HCT116 (cell line): Measurements from ENCODE around the gene CCDC182. TPM values are rescaled to one million over a fixed set of nuclear protein-coding genes. Genes with fewer than 3 reads are reported as not detected.

ENCODE experiments used
- ATAC-seq: fragments of 200-7000 bp; cut with Tn5 transposase; 2 replicates; pipeline ENCODE4 v1.9.1; 2020; ENCODE audit warnings: mild to moderate bottlenecking, moderate library complexity
- BruUV-seq: library from RNA; stranded (reverse); fragments of 400-500 nt; replicated peaks from 2 replicates; lab custom pipeline; 2021; lab: Mats Ljungman, UMichigan
- CTCF ChIA-PET: fragments of 300-600 bp; sonication (Branson Sonifier 250); formaldehyde crosslinking; loops from one replicate; lab custom pipeline; 2021; ENCODE audit warnings: antibody characterized with exemption; lab: Charles Lee
- POLR2A ChIA-PET: fragments of 300-600, 350-600 bp; sonication (Branson Sonifier 250); formaldehyde crosslinking; loops from one replicate; lab custom pipeline; 2021; ENCODE audit warnings: antibody characterized with exemption; lab: Charles Lee
- RAD21 ChIA-PET, 2 experiments: fragments of 300-600 bp; sonication (Branson Sonifier 250); formaldehyde crosslinking; loops; one replicate each; lab custom pipeline; 2023; ENCODE audit warnings: low total read pairs in 2 of 2; ENCODE audit not compliant: uncharacterized antibody in 2 of 2, unreplicated experiment in 2 of 2, low non-redundant PET in 1 of 2; lab: Charles Lee
- DNase-seq: peaks from one replicate; pipeline ENCODE4 v3.0.0-alpha.2; 2010; ENCODE audit warnings: low read depth, low spot score
- H2AFZ ChIP-seq: fragments of 200-600 bp; shearing (Covaris generic), sonication (generic); 2 replicates; pipeline ENCODE4 v1.6.1; 2017; ENCODE audit warnings: low read depth, mixed run types, mixed read lengths, antibody characterized with exemption, low read length; ENCODE audit not compliant: poor library complexity, severe bottlenecking
- H3K27ac ChIP-seq: 2 replicates; pipeline ENCODE4 v1.5.1; 2012; ENCODE audit warnings: low read depth, low read length
- H3K27me3 ChIP-seq: fragments of 200-600 bp; sonication (generic); 2 replicates; pipeline ENCODE4 v1.6.1; 2016; ENCODE audit warnings: mixed run types, low read length, mixed read lengths; ENCODE audit not compliant: insufficient read depth
- H3K36me3 ChIP-seq, 2 experiments: fragments of 200-500 bp in 1 of 2; fragments of 200-600 bp in 1 of 2; sonication (Bioruptor generic) in 1 of 2; sonication (generic) in 1 of 2; 2 replicates each; pipeline versions ENCODE4 v1.5.1 to v1.6.1; 2014 to 2016; ENCODE audit warnings: low read length in 2 of 2, inconsistent platforms in 1 of 2, mixed read lengths in 1 of 2, mixed run types in 1 of 2; ENCODE audit not compliant: insufficient read depth in 2 of 2, control insufficient read depth in 1 of 2
- H3K4me1 ChIP-seq, 2 experiments: fragments of 200-600 bp in 1 of 2; sonication (generic) in 1 of 2; 2 replicates each; pipeline versions ENCODE4 v1.5.1 to v1.6.1; 2012 to 2017; ENCODE audit warnings: low read length in 2 of 2, inconsistent platforms in 1 of 2, mild to moderate bottlenecking in 1 of 2, mixed read lengths in 1 of 2, mixed run types in 1 of 2, moderate library complexity in 1 of 2; ENCODE audit not compliant: insufficient read depth in 2 of 2, control insufficient read depth in 1 of 2
- H3K4me2 ChIP-seq: fragments of 200-600 bp; sonication (generic); 2 replicates; pipeline ENCODE4 v1.6.1; 2017; ENCODE audit warnings: mixed run types, low read length, mixed read lengths
- H3K4me3 ChIP-seq, 2 experiments: fragments of 200-600 bp in 1 of 2; sonication (generic) in 1 of 2; replicated peaks in 1 of 2; 2 replicates each; pipeline ENCODE4 v1.5.1; 2011 to 2016; ENCODE audit warnings: low read length in 2 of 2, control low read depth in 1 of 2, low read depth in 1 of 2, mild to moderate bottlenecking in 1 of 2, mixed read lengths in 1 of 2, mixed run types in 1 of 2
- H3K79me2 ChIP-seq: fragments of 200-600 bp; sonication (generic); 2 replicates; pipeline ENCODE4 v1.6.1; 2017; ENCODE audit warnings: mild to moderate bottlenecking, mixed run types, low read length, moderate library complexity, mixed read lengths; ENCODE audit not compliant: insufficient read depth
- H3K9ac ChIP-seq: fragments of 200-600 bp; sonication (generic); 2 replicates; pipeline ENCODE4 v1.6.1; 2016; ENCODE audit warnings: low read length, mixed read lengths
- H3K9me2 ChIP-seq: fragments of 200-600 bp; sonication (generic), shearing (Covaris generic); 2 replicates; pipeline ENCODE4 v1.6.1; 2017; ENCODE audit warnings: mixed run types, mild to moderate bottlenecking, moderate library complexity; ENCODE audit not compliant: insufficient read depth
- H3K9me3 ChIP-seq, 2 experiments: fragments of 200-500 bp in 1 of 2; fragments of 200-600 bp in 1 of 2; sonication (Bioruptor generic) in 1 of 2; sonication (generic) in 1 of 2; 2 replicates each; pipeline ENCODE4 v1.6.1; 2014 to 2017; ENCODE audit warnings: low read length in 2 of 2, mixed read lengths in 2 of 2, inconsistent platforms in 1 of 2, low read depth in 1 of 2, mild to moderate bottlenecking in 1 of 2, mixed run types in 1 of 2, moderate library complexity in 1 of 2; ENCODE audit not compliant: control insufficient read depth in 1 of 2, insufficient read depth in 1 of 2
- H4K20me1 ChIP-seq: fragments of 200-600 bp; sonication (generic), shearing (Covaris generic); 2 replicates; pipeline ENCODE4 v1.6.1; 2017; ENCODE audit warnings: mixed run types, mild to moderate bottlenecking, moderate library complexity; ENCODE audit not compliant: insufficient read depth
- CEBPB ChIP-seq: IDR thresholded peaks from 2 replicates; pipeline ENCODE4 v1.6.1; 2012; ENCODE audit warnings: low read depth
- ELF1 ChIP-seq: IDR thresholded peaks from 2 replicates; pipeline ENCODE4 v1.6.1; 2012; ENCODE audit warnings: low read depth, borderline replicate concordance
- EZH2 ChIP-seq: fragments of 200-600 bp; sonication (generic); IDR thresholded peaks from 2 replicates; pipeline ENCODE4 v1.6.1; 2017; ENCODE audit warnings: antibody characterized with exemption, mixed run types
- FOSL1 ChIP-seq: IDR thresholded peaks from 2 replicates; pipeline ENCODE4 v1.6.1; 2012; ENCODE audit warnings: low read depth
- JUND ChIP-seq: IDR thresholded peaks from 2 replicates; pipeline ENCODE4 v1.6.1; 2012
- POLR2A ChIP-seq: IDR thresholded peaks from 2 replicates; pipeline ENCODE4 v1.7.0; 2011; ENCODE audit warnings: borderline replicate concordance; ENCODE audit not compliant: insufficient read depth, insufficient read length; ENCODE audit errors: extremely low read depth
- POLR2AphosphoS5 ChIP-seq: IDR thresholded peaks from 2 replicates; pipeline ENCODE4 v1.6.1; 2011; ENCODE audit warnings: mild to moderate bottlenecking, low read depth, low read length, moderate library complexity
- ZFX ChIP-seq: fragments of 450-650 bp; IDR thresholded peaks from 2 replicates; pipeline ENCODE4 v1.6.1; 2017
- intact Hi-C: fragments of 100-400 bp; cut with micrococcal nuclease; formaldehyde crosslinking; loops from 2 replicates; pipeline ENCODE4 v1.10.0; 2022
- total RNA-seq: library from RNA; stranded (reverse); gene quantifications from one replicate; pipeline ENCODE4 v1.2.1, GENCODE V29; 2021; ENCODE audit not compliant: unreplicated experiment
- TF ChIP-seq, protein P1 (sequence below): IDR thresholded peaks from 2 replicates; pipeline ENCODE4 v1.6.1; 2012; ENCODE audit warnings: low read depth
- TF ChIP-seq, protein P2 (sequence below), 3 experiments: fragments of 200-600 bp in 1 of 3; sonication (generic) in 1 of 3; IDR thresholded peaks in 2 of 3; conservative IDR thresholded peaks in 1 of 3; 2 replicates each; pipeline ENCODE4 v1.5.1; 2012 to 2017; ENCODE audit warnings: low read depth in 2 of 3, low read length in 2 of 3, antibody characterized with exemption in 1 of 3, borderline replicate concordance in 1 of 3, control low read depth in 1 of 3, mild to moderate bottlenecking in 1 of 3, mixed read lengths in 1 of 3, mixed run types in 1 of 3, moderate library complexity in 1 of 3; ENCODE audit not compliant: insufficient read depth in 1 of 3
- TF ChIP-seq, protein P3 (sequence below): IDR thresholded peaks from 2 replicates; pipeline ENCODE4 v1.6.1; 2012

Gene CCDC182
- total RNA-seq, 1 experiment from 2014 or later: not detected

DNA sequence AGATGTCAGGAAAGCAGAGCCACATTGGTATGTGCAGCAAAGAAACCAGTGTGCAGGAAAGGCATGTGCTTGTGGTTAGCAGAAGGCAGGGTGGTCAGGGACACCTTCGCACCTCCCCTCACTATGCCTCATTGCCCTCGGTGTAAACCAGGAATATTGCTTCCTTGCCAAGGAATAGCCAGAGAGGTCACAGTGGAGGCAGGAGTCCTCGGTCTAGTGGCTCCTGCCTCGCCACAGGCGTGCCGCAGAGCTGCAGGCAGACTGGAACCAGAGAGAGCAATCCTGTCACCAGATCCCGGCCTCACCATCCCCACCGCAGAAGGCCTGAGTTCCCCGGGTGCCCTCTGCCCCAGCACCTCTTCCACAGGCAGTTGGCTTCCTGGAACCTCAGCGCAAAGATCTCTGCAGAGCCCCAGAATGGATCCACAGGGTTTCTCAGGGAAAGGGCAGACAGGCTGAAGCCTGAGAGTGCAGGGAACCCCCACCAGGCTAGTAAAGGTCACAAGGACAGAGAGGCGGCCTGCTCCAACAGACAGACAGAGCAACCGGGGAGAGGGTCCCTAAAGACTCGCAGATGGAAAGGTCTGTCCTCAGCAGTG, 21.6 kb downstream of the CCDC182 start:
- Histone ChIP-seq H3K9me2 (no peaks in the 10 kb centered on the region), H2AFZ (no peak overlapping the region), H3K27me3 (peaks cover 21% of the 10 kb centered on the region; the same call in 1 of the 2 replicates), H3K4me2 (no peak overlapping the region), H3K9ac (no peak overlapping the region), H3K79me2 (no peaks in the 10 kb centered on the region), H3K4me1 (no peaks in the 10 kb centered on the region), H3K9me3 (no peaks in the 10 kb centered on the region), H3K27ac (no peak overlapping the region), H3K36me3 (no peaks in the 10 kb centered on the region), H3K4me3 (no peak overlapping the region), H4K20me1 (no peaks in the 10 kb centered on the region)
- intact Hi-C loops: no loop called here
- no peak for ATAC-seq
- ChIA-PET POLR2A (interaction anchor here (1.1 kb wide), 1 partner anchor 10 kb away, joined by 3 read pairs; no protein-coding TSS in a partner anchor), CTCF (no interaction called here), RAD21 (no interaction called here)
- TF ChIP-seq JUND (no peak), EZH2 (no peak), POLR2AphosphoS5 (no peak), POLR2A (no peak), FOSL1 (no peak), ZFX (no peak), ELF1 (no peak), CEBPB (no peak)
- TF ChIP-seq, protein P1, sequence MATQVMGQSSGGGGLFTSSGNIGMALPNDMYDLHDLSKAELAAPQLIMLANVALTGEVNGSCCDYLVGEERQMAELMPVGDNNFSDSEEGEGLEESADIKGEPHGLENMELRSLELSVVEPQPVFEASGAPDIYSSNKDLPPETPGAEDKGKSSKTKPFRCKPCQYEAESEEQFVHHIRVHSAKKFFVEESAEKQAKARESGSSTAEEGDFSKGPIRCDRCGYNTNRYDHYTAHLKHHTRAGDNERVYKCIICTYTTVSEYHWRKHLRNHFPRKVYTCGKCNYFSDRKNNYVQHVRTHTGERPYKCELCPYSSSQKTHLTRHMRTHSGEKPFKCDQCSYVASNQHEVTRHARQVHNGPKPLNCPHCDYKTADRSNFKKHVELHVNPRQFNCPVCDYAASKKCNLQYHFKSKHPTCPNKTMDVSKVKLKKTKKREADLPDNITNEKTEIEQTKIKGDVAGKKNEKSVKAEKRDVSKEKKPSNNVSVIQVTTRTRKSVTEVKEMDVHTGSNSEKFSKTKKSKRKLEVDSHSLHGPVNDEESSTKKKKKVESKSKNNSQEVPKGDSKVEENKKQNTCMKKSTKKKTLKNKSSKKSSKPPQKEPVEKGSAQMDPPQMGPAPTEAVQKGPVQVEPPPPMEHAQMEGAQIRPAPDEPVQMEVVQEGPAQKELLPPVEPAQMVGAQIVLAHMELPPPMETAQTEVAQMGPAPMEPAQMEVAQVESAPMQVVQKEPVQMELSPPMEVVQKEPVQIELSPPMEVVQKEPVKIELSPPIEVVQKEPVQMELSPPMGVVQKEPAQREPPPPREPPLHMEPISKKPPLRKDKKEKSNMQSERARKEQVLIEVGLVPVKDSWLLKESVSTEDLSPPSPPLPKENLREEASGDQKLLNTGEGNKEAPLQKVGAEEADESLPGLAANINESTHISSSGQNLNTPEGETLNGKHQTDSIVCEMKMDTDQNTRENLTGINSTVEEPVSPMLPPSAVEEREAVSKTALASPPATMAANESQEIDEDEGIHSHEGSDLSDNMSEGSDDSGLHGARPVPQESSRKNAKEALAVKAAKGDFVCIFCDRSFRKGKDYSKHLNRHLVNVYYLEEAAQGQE: no peak
- TF ChIP-seq, protein P2, sequence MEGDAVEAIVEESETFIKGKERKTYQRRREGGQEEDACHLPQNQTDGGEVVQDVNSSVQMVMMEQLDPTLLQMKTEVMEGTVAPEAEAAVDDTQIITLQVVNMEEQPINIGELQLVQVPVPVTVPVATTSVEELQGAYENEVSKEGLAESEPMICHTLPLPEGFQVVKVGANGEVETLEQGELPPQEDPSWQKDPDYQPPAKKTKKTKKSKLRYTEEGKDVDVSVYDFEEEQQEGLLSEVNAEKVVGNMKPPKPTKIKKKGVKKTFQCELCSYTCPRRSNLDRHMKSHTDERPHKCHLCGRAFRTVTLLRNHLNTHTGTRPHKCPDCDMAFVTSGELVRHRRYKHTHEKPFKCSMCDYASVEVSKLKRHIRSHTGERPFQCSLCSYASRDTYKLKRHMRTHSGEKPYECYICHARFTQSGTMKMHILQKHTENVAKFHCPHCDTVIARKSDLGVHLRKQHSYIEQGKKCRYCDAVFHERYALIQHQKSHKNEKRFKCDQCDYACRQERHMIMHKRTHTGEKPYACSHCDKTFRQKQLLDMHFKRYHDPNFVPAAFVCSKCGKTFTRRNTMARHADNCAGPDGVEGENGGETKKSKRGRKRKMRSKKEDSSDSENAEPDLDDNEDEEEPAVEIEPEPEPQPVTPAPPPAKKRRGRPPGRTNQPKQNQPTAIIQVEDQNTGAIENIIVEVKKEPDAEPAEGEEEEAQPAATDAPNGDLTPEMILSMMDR (IDR thresholded peaks at IDR 0.05 in 2 of 3, conservative IDR thresholded peaks at IDR 0.05 in 1 of 3; ENCODE audit: borderline replicate concordance in 1 of 3, insufficient read depth in 1 of 3, low read depth in 2 of 3, low read length in 2 of 3): no peak
- TF ChIP-seq, protein P3, sequence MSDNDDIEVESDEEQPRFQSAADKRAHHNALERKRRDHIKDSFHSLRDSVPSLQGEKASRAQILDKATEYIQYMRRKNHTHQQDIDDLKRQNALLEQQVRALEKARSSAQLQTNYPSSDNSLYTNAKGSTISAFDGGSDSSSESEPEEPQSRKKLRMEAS: no peak
- DNase-seq: no peak
- no TSS peak for BruUV-seq
